ENCODE results near the gene LDB2.
"Not testable (repeated sequence)": the region's sequence is repeated elsewhere in the genome, so short reads cannot be mapped to it uniquely, and the experiment has no call there.

DNA sequence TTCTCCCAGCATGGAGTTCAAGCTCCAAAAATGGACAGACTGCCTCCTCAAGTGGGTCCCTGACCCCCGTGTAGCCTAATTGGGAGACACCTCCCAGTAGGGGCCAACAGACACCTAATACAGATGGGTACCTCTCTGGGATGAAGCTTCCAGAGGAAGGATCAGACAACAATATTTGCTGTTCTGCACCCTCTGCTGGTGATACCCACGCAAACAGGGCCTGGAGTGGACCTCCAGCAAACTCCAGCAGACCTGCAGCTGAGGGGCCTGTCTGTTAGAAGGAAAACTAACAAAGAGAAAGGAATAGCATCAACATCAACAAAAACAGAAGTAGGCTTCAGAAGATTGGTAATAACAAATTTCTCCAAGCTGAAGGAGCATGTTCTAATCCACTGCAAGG lies 269.2 kb downstream of the LDB2 start:
- TF ChIP-seq, protein P1, sequence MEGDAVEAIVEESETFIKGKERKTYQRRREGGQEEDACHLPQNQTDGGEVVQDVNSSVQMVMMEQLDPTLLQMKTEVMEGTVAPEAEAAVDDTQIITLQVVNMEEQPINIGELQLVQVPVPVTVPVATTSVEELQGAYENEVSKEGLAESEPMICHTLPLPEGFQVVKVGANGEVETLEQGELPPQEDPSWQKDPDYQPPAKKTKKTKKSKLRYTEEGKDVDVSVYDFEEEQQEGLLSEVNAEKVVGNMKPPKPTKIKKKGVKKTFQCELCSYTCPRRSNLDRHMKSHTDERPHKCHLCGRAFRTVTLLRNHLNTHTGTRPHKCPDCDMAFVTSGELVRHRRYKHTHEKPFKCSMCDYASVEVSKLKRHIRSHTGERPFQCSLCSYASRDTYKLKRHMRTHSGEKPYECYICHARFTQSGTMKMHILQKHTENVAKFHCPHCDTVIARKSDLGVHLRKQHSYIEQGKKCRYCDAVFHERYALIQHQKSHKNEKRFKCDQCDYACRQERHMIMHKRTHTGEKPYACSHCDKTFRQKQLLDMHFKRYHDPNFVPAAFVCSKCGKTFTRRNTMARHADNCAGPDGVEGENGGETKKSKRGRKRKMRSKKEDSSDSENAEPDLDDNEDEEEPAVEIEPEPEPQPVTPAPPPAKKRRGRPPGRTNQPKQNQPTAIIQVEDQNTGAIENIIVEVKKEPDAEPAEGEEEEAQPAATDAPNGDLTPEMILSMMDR (IDR thresholded peaks at IDR 0.05; ENCODE audit: low read depth, low read length): not testable (repeated sequence)
- TF ChIP-seq POLR2A (IDR thresholded peaks at IDR 0.05; ENCODE audit: extremely low read depth, insufficient read length); MAX (IDR thresholded peaks at IDR 0.05; ENCODE audit: low read depth, low read length); MYC (IDR thresholded peaks at IDR 0.05; ENCODE audit: low read depth, low read length): not testable (repeated sequence)
